GM19025 (cell line): ENCODE data around the gene VWA1.
"Not testable (repeated sequence)": the region's sequence is repeated elsewhere in the genome, so short reads cannot be mapped to it uniquely, and the experiment has no call there.

ENCODE experiments used
- ATAC-seq: cut with Tn5 transposase; IDR thresholded peaks from one replicate; pipeline ENCODE4 v1.9.1; 2021; ENCODE audit warnings: mild to moderate bottlenecking, low read depth, moderate library complexity; ENCODE audit not compliant: unreplicated experiment

Gene VWA1

DNA sequence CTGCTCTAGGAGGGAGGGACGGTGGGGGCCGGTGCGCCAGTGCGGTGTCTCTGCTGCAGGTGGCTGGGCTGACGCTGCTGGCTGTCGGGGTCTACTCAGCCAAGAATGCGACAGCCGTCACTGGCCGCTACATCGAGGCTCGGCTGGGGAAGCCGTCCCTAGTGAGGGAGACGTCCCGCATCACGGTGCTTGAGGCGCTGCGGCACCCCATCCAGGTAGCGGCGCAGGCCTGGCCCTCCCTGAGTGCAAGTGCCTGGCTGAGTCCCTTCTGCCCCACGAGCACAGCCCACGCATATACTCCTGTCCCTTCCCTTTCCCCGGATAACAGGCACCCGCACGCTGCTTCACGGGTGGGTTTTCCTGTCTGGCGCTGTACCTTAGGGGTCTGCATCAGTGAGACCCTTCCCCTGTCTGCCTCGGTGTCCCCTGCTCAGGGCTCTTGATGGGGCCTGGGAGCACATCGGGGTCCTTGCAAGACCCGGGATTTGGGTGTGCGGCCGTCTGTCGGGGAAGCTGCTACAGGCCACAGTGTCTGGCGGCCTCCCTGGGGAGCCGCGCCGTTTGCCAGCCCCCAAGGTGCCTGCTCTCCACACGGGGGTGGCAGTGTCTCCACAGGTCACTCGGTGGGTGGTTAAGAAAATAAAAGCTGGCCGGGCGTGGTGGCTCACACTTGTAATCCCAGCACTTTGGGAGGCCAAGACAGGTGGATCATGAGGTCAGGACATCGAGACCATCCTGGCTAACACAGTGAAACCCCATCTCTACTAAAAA is 19.0 kb downstream of the VWA1 start:
- not testable (repeated sequence) for ATAC-seq

DNA sequence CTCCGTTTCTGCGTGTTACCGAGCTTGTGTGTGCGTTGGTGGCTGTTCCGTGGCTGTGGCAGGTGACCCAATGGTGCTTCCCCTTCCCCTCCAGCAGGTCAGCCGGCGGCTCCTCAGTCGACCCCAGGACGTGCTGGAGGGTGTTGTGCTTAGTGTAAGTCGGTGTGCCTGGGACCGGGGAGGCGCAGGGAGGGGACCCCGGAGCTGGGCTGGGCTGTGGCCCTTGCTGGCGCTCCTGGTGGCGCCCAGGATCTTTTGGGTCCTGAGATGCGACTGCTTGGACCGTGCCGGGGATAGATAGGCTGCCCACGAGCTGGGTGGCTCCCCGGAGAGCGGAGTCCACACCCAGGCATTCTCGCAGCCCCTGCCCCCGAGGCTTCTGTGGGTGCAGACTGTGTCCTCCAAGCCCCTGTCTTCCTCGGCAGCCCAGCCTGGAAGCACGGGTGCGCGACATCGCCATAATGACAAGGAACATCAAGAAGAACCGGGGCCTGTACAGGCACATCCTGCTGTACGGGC is 19.9 kb downstream of the VWA1 start:
- no peak for ATAC-seq

DNA sequence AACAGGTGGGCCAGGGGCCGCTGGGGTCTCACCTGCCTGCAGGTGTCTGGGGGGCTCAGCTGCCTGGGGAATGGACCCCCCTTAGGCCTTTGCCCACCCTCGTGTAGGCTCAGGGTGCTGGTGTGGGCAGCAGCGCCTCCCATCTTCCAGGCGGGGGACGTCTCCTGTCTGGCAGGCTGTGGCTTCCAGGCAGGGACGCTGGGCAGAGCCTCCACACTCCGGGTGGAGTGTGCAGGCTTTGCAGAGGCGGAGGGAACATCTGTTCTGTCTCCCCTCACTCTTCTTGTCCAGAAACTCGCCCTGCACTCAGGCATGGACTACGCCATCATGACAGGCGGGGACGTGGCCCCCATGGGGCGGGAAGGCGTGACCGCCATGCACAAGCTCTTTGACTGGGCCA is 20.4 kb downstream of the VWA1 start:
- ATAC-seq: not testable (repeated sequence)

DNA sequence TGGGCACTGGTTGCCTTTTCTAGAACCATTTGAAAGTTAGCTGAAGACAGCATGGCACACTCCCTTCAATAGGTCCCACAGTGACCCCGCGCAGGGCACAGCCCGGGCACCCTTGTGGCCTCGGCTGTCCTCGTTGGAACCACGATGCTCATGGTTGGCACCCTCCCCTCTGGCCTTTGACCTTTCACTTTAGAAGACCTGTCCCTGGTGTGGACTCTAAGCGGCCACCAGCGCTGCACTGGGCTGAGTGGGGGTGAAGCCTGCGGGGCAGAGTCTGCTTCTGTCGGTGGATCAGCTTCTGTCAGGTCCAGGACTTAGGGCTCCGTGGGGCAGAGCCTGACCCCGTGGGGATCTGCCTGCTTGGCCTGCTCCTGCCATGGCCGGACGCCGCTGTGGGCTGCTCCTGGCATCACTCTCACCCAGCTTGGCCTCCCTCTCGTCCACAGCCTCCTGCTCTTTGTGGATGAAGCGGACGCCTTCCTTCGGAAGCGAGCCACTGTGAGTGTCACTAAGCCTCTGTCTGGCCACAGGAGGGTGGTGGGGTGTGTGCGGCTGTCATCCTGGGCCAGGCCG is 21.3 kb downstream of the VWA1 start:
- ATAC-seq: not testable (repeated sequence)

DNA sequence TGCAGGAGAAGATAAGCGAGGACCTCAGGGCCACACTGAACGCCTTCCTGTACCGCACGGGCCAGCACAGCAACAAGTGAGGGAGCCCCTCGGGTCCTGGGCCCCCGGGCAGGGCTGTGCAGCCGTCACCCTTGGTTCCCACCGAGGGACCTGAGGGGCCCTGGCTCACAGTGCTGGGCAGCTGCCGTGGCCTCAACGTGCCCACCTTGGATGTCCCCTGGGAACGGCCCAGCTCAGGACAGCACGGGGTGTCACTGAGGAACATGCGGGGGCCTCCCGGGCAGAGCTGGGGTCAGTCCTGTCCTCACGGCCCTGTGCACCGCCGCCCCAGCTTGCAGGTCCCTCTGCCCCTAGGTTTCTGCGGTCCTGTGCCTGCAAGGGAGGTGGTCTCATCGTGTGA is 23.7 kb downstream of the VWA1 start:
- ATAC-seq: not testable (repeated sequence)

DNA sequence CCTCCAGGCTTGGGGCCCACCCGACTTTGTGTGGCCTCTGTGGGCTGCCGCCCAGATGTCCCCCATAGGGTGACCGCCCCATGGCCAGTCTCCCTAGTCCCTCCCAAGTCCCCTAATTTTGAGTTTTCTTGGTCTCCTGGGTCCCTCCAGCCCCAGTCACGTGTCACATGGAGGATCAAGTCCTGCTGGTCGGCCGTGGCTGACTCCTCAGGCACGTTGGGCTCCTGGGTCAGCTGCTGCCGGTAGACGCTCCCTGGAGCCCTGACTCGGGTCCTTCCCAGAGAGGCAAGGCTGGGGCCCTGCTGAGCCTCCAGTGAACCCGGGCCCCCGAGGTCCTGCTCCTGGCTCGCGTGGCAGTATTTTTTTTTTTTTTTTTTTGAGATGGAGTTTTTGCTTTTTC is 24.2 kb downstream of the VWA1 start:
- ATAC-seq: not testable (repeated sequence)

DNA sequence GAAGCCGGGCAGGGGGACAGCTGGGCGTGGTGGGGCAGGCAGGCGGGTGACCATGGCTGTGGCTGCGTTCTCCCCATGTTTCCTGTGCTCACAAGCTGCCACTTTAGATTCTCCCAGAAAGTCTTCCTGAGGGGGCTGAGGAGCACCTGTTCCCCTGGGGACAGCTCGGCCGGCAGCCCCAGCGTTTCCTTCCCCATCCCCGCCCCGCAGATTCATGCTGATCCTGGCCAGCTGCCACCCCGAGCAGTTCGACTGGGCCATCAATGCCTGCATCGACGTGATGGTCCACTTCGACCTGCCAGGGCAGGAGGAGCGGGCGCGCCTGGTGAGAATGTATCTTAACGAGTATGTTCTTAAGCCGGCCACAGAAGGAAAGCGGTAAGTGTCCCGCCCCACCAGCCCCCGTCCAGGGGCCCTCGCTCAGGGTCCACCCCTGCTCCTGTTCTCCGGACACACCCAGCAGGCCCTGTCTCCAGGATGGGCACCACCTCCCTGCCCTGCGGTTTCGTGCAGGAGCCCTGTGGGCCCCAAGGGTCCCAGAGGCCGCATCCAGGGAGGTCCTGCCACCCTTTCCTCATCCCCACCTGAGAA is 25.1 kb downstream of the VWA1 start:
- ATAC-seq: no peak

DNA sequence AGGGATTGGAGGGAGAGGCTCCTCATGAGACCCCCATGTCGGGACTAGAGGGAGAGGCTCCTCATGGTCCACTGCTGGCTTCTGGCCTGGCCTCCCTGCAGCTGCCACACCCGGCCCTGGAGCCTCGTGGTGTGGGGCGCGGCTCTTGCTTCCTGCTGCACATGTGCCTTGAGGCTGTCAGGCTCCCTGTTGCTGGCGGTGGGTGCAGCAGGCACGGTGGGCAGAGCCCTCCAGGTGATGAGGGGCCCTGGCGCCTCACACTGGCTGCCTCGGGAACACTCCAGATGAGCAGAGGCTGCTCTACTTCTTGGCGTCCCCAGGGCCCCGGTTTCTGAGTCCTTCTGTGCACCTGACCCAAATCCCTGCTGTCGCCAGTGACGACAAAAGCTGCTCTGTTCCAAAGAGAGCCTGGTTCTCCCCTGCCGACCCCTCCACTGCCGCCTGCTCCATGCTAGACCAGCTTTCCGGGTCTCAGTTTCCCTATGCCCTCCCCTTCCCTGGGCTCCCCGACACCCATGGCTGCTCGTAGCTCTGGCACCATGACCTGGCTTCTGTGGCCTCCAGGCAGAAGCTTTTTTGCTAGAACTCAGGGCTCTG is 26.3 kb downstream of the VWA1 start:
- ATAC-seq: no peak

DNA sequence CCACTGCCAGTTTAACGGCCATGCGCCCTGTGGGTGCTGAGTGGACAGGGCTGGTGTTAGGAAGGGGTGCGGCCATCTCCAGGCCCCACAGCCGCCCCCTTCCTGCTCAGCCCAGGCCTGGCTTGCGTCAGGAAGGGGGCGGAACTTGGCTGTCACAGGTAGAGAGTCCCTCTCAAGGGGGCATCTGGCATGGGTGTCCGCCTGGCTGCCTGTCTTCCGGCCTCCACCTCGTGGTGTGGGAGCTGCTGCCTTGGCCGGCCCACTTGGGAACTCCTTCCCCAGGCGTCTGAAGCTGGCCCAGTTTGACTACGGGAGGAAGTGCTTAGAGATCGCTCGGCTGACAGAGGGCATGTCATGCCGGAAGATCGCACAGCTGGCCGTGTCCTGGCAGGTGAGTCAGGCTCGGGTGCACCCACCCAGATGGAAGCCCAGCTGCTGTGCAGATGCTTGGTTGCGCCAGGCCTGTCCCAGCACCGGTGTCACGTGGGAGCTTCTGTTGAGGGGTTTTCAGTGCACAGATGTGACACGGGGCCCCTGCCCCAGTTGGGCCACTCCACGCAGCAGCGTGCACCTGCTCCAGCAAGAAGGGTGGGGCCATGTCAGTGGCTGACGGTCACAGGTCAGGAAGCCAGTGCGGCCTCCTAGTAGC is 27.0 kb downstream of the VWA1 start:
- ATAC-seq: no peak

DNA sequence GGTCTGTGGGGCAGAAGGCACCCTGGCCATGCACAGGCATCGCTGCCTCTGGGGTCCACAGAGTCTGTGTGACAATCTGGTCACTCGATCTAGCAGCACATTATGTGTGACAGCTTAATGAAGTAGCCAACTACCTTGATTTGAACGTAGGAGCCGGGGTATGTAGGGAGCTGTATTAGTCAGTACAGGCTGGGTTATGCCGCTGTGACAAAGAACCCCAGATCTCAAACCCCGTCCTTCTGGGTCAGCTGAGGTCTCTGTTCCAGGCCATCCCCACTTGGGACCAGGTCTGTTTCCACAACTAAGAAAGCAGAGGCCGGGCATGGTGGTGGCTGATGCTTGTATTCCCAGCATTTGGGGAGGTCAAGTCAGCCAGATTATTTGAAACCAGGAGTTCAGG is 27.8 kb downstream of the VWA1 start:
- ATAC-seq: no peak

DNA sequence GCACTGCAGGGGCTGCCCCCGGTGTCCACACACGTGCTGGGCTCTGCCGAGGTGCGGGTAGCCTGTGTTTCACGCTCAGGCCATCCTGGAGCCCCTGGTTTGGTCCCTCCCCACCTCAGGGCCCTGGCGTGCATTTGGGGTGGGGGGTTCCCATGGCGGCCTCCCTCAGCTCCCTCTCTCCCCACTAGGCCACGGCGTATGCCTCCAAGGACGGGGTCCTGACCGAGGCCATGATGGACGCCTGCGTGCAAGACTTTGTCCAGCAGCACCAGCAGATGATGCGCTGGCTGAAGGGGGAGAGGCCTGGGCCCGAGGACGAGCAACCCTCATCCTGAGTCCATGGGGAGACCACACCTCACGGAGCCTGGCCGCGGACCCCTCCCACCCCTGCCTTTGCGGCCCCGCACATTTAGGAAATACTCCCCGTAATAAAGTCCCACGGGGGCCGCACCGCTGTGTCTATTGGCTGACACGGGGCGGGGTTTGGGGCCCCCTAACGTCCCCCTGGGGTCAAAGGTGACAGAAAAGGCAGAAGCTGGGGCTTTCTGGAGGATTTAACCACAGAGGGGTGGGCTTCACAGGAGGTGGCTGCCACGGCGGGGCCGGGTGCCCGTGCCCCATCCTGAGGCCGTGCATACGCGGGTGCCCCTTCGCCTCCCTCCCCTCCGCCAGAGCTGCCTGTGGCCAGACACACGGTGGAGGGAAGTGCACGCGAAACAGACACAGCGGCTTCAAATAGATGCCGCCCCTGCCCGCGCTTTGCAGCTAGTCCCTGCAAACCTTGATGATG is 32.9 kb downstream of the VWA1 start:
- not testable (repeated sequence) for ATAC-seq

DNA sequence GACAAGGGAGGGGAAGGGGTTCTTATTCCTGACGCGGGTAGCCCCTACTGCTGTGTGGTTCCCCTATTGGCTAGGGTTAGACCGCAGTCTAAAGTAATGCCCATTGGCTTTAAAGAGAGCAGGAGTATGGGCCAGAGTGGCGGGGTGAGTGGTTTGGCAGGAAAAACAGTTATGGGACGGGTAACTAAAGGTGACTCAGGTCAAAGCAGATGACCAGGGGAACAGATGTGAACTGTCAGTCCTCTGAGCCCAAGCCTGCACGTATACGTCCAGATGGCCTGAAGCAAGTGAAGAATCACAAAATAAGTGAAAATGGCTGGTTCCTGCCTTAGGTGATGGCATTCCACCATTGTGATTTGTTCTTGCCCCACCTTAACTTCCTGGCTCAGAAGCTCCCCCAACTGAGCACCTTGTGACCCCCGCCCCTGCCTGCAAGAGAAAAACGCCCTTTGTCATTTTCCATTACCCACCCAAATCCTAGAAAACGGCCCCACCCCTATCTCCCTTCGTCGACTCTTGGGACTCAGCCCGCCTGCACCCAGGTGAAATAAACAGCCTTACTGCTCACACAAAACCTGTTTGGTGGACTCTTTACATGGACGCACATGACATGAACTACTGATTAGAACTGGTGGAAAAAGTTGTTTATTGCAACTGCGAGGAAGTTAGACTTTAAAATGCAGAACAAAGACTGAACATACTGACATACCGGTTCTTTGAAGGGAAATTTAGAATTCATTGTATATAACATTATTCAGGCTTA is 35.3 kb downstream of the VWA1 start:
- no peak for ATAC-seq

DNA sequence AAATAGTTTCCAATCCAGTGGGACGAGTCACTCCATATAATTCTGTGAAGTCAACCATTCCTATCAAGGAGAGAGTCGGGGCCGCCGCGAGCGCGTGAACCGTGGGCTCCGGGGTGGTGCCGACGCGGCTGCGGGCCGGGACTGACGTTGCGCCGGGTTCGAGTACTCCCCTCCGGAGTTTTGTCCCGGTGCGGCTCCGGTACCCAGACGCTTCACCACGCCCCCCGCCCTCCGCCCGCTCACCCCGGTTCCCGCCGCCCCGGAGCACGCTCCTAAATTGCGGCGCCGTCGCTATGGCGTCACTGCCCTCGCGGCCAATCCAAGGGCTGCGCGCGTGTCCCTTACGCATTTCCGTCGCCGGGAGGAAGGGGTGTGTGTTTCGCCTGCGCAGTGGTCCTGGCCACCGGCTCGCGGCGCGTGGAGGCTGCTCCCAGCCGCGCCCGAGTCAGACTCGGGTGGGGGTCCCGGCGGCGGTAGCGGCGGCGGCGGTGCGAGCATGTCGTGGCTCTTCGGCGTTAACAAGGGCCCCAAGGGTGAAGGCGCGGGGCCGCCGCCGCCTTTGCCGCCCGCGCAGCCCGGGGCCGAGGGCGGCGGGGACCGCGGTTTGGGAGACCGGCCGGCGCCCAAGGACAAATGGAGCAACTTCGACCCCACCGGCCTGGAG is 36.0 kb downstream of the VWA1 start, which contains the start of gene ATAD3B:
TSS of gene ATAD3B (plus strand) at position 377 of the 664 bp plus-strand sequence. CDS start at position 497, 120 bp downstream.
- peak; percentile 94 for ATAC-seq

DNA sequence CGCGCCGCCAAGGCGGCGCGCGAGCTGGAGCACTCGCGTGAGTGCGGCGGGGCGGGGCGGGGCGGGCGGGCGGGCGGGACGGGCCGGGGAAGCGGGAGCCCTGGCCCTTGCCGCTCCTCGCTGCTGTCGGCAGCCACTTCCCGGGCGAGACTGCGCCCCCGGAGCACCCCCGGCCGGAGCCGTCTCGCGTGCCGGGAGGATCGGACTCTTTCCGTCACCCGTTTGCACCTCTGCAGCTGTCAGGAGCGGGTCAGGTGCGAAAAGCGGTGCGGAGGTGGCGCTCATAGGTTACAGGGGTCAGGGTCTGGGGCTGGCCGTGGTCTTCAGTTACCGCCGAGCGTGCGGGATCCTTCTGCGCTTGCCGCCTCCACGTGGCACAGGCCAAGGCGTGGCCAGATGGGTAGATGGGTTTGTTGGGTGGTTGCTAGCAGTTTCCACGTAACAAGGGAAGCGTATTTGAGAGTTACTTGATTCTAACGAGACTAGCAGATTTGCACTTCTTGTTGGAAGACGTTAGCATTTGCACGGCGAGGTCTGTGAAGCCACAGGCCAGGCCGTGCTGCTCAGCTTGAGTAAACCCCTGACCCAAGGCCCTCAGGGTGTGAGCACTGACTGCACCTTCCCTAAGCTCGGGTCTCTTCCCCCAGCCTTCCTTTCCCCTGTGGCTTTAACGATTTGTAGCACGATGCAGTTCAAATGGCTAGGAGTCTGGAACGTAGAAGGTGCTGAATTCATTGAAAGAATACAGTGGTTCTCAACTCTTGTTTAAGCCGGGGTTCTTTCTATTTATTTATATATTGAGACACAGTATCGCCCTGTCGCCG is 36.8 kb downstream of the VWA1 start:
- peak; percentile 16 for ATAC-seq

DNA sequence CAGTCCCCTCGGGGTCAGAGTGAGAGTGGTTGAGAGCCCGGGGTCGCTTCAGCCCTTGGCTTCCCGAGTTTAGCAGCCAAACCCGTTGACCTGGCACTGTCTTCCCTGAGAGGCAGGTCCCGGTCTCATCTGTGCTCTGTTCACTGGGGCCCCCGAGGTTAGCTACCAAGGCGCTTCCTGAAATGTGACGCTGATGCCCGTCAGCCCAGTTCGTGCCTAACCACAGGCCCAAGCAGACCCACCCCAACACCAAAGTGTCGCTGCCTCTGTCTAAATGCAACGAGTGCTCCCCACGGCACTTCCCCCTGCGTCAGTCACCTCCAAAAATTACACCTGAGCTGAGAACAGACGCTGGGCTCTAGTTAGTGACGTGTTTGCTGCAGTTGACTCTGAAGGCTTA is 40.5 kb downstream of the VWA1 start:
- not testable (repeated sequence) for ATAC-seq

DNA sequence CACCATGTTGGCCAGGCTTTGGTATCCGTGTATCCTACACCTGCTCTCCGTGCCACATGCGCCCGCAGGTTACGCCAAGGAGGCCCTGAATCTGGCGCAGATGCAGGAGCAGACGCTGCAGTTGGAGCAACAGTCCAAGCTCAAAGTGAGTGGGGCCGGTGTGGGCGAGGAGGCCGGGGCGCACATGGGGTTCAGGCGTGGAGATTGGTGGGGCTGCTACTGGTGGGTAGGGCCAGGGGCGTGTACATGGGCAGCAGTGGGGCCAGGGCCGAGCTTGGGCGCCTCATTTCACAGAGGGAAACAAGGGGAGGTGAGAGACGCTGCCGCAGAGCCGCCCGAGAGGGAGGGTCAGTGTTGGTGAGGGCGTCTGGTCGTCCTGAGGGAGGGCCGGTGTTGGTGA is 41.7 kb downstream of the VWA1 start:
- no peak for ATAC-seq

DNA sequence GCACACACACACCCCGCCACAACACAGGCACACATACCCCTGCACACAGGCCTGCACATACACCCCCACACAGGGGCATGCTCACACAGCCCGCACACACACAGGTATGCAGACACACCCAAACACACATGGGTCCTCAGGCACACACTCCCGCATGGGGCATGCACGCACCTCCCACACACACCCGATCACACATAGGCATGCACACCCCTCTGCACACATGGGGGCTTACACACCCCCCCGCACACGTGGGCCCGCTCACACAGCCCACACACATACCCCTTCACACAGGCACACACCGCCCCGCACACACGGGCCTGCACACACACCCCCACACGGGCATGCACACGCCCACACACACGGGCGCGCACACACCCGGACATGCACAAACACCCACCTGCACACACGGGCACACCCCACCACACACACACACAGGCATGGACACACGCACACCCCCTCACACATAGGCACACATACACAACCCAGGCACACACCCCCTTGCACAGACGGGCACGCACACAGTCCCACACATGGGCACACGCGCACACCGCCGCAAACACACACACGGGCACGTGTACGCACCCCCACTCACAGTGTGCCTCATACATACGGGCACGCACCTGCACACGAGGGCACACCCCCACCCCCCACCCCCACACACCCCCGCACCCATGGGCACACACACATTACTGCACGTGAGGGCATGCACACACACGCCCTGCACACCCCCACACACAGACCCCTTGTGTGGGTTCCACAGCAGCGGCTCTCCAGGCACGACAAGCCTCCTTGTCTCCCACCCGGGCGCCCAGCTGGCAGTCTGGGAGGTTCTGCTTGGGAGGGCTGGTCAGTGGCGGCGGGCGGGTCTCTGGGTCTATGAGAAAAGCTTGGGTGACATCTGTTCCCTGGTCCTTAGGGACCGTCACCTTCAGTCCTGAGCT is 44.3 kb downstream of the VWA1 start:
- ATAC-seq: no peak
